TTC549 (cell line): ENCODE results near the gene COX6A1.
"Not testable (repeated sequence)": the region's sequence is repeated elsewhere in the genome, so short reads cannot be mapped to it uniquely, and the experiment has no call there.

Experiments used
- FAIRE-seq: peaks from 2 replicates; lab custom pipeline; 2012; peaks lifted over from hg19 to GRCh38; lab: Jason Lieb, UNC

COX6A1 gene

GRCh38 chr12:120468325-120468820 is 30.5 kb downstream of the COX6A1 start:
- FAIRE-seq: no peak

- FAIRE-seq: no peak
These were observed 31.0 kb downstream of the COX6A1 start for GRCh38 chr12:120468821-120469449.

GRCh38 chr12:120469450-120470149 is 31.7 kb downstream of the COX6A1 start, which contains the start of gene SRSF9:
TSS of gene SRSF9 (minus strand) at chr12:120469748. CDS start at chr12:120469609, 139 bp downstream.
- FAIRE-seq: no peak

GRCh38 chr12:120470150-120470784 is 32.4 kb downstream of the COX6A1 start:
- no peak for FAIRE-seq

- no peak for FAIRE-seq
These were observed 34.6 kb downstream of the COX6A1 start for GRCh38 chr12:120472521-120472920.

- FAIRE-seq: no peak
These were observed 36.1 kb downstream of the COX6A1 start for GRCh38 chr12:120473807-120474615.

- no peak for FAIRE-seq
These were observed 36.7 kb downstream of the COX6A1 start for GRCh38 chr12:120474616-120474960.

- no peak for FAIRE-seq
These were observed 37.7 kb downstream of the COX6A1 start for GRCh38 chr12:120475643-120476042.

GRCh38 chr12:120479458-120479857 is 41.5 kb downstream of the COX6A1 start:
- FAIRE-seq: no peak

GRCh38 chr12:120480211-120480610 is 42.3 kb downstream of the COX6A1 start:
- FAIRE-seq: no peak

GRCh38 chr12:120481022-120481767 is 43.3 kb downstream of the COX6A1 start:
- no peak for FAIRE-seq

- FAIRE-seq: no peak
These were observed 45.7 kb downstream of the COX6A1 start for GRCh38 chr12:120483621-120484020.

- FAIRE-seq: no peak
These were observed 48.3 kb downstream of the COX6A1 start for GRCh38 chr12:120485961-120486881.

- not testable (repeated sequence) for FAIRE-seq
These were observed 49.6 kb downstream of the COX6A1 start for GRCh38 chr12:120487552-120487951.

- no peak for FAIRE-seq
These were observed 50.2 kb downstream of the COX6A1 start for GRCh38 chr12:120488057-120488640.

- FAIRE-seq: no peak
These were observed 51.1 kb downstream of the COX6A1 start for GRCh38 chr12:120489018-120489417.

- FAIRE-seq: no peak
These were observed 52.4 kb downstream of the COX6A1 start for GRCh38 chr12:120490325-120490724.
